WTC11 (cell line): ENCODE data around the gene PCDHGC4. TPM values are rescaled to one million over a fixed set of nuclear protein-coding genes. Genes with fewer than 3 reads are reported as not detected.

Experiments
- ATAC-seq: fragments of 200-7000 bp; cut with Tn5 transposase; 2 replicates; pipeline ENCODE4 v1.10.0; 2021; ENCODE audit warnings: mild to moderate bottlenecking, moderate library complexity
- CTCF ChIA-PET: fragments of 300-600 bp; sonication (Branson Sonifier 250); formaldehyde crosslinking; loops from one replicate; lab custom pipeline; 2021; ENCODE audit warnings: antibody characterized with exemption; lab: Charles Lee
- POLR2A ChIA-PET: fragments of 350-600 bp; sonication (Branson Sonifier 250); formaldehyde crosslinking; loops from one replicate; lab custom pipeline; 2021; ENCODE audit warnings: antibody characterized with exemption; lab: Charles Lee
- DNase-seq: peaks from one replicate; pipeline ENCODE4 v3.0.0; 2021; ENCODE audit warnings: low spot score
- H3K27ac Mint-ChIP-seq: 2 replicates; pipeline ENCODE4 v1.8.0; 2021; ENCODE audit warnings: mixed read lengths
- H3K27me3 Mint-ChIP-seq: 2 replicates; pipeline ENCODE4 v1.8.0; 2021; ENCODE audit warnings: low read depth, mild to moderate bottlenecking, moderate library complexity, mixed read lengths
- H3K36me3 Mint-ChIP-seq: 2 replicates; pipeline ENCODE4 v1.8.0; 2021; ENCODE audit warnings: mixed read lengths
- H3K4me1 Mint-ChIP-seq: 2 replicates; pipeline ENCODE4 v1.8.0; 2022; ENCODE audit warnings: mixed read lengths
- H3K4me3 Mint-ChIP-seq: 2 replicates; pipeline ENCODE4 v1.8.0; 2021; ENCODE audit warnings: mild to moderate bottlenecking, moderate library complexity, mixed read lengths
- H3K9me3 Mint-ChIP-seq: 2 replicates; pipeline ENCODE4 v1.8.0; 2021; ENCODE audit warnings: mixed read lengths
- AFF4 ChIP-seq: sonication (generic); formaldehyde crosslinking; IDR thresholded peaks from 2 replicates; pipeline ENCODE4 v1.8.1; 2023; ENCODE audit warnings: mild to moderate bottlenecking, missing genetic modification reagents, borderline replicate concordance
- ATF2 ChIP-seq: sonication (generic); formaldehyde crosslinking; IDR thresholded peaks from 2 replicates; pipeline ENCODE4 v1.8.1; 2022; ENCODE audit warnings: low read depth, missing genetic modification reagents, borderline replicate concordance
- ELF4 ChIP-seq: sonication (generic); formaldehyde crosslinking; IDR thresholded peaks from 2 replicates; pipeline ENCODE4 v1.8.1; 2022; ENCODE audit warnings: low read depth, mild to moderate bottlenecking, moderate library complexity, missing genetic modification reagents
- EMX1 ChIP-seq: fragments of 250-450 bp; sonication (Bioruptor Pico); IDR thresholded peaks from 2 replicates; pipeline ENCODE4 v1.8.0; 2021; ENCODE audit warnings: mild to moderate bottlenecking
- FOXK1 ChIP-seq: sonication (generic); formaldehyde crosslinking; IDR thresholded peaks from 2 replicates; pipeline ENCODE4 v1.8.0; 2022; ENCODE audit warnings: mild to moderate bottlenecking, moderate library complexity, missing genetic modification reagents
- FOXP1 ChIP-seq: sonication (generic); formaldehyde crosslinking; IDR thresholded peaks from 2 replicates; pipeline ENCODE4 v1.8.0; 2022; ENCODE audit warnings: missing genetic modification reagents, mild to moderate bottlenecking, moderate library complexity, borderline replicate concordance
- GRHL2 ChIP-seq: fragments of 250-450 bp; sonication (Bioruptor Pico); IDR thresholded peaks from 2 replicates; pipeline ENCODE4 v1.8.0; 2022; ENCODE audit warnings: mild to moderate bottlenecking, moderate library complexity; ENCODE audit not compliant: insufficient replicate concordance, severe bottlenecking
- GTF2I ChIP-seq: fragments of 250-450 bp; sonication (Bioruptor Pico); conservative IDR thresholded peaks from 2 replicates; pipeline ENCODE4 v1.4.0; 2021; ENCODE audit warnings: mild to moderate bottlenecking
- HMGA2 ChIP-seq: fragments of 250-450 bp; sonication (Bioruptor Pico); IDR thresholded peaks from 2 replicates; pipeline ENCODE4 v1.4.0; 2021; ENCODE audit warnings: mild to moderate bottlenecking, moderate library complexity
- IRF1 ChIP-seq: sonication (generic); formaldehyde crosslinking; IDR thresholded peaks from 2 replicates; pipeline ENCODE4 v1.8.0; 2023; ENCODE audit warnings: missing genetic modification reagents
- JAZF1 ChIP-seq: fragments of 250-450 bp; sonication (Bioruptor Pico); IDR thresholded peaks from 2 replicates; pipeline ENCODE4 v1.9.0; 2021; ENCODE audit warnings: moderate library complexity, mild to moderate bottlenecking, inconsistent platforms
- MLX ChIP-seq: sonication (generic); formaldehyde crosslinking; IDR thresholded peaks from 2 replicates; pipeline ENCODE4 v1.8.1; 2023; ENCODE audit warnings: mild to moderate bottlenecking, missing genetic modification reagents, moderate library complexity
- MYBL2 ChIP-seq: sonication (generic); formaldehyde crosslinking; IDR thresholded peaks from 2 replicates; pipeline ENCODE4 v1.8.1; 2023; ENCODE audit warnings: mild to moderate bottlenecking, moderate library complexity, missing genetic modification reagents
- NR1H2 ChIP-seq: sonication (generic); formaldehyde crosslinking; IDR thresholded peaks from 2 replicates; pipeline ENCODE4 v1.9.0; 2021; ENCODE audit warnings: mild to moderate bottlenecking, moderate library complexity, missing genetic modification reagents
- TCF7 ChIP-seq: sonication (generic); formaldehyde crosslinking; IDR thresholded peaks from 2 replicates; pipeline ENCODE4 v1.8.0; 2022; ENCODE audit warnings: mild to moderate bottlenecking, low read depth, missing genetic modification reagents, moderate library complexity
- TEAD1 ChIP-seq: sonication (generic); formaldehyde crosslinking; IDR thresholded peaks from 2 replicates; pipeline ENCODE4 v1.8.0; 2022; ENCODE audit warnings: mild to moderate bottlenecking, missing genetic modification reagents
- TP53 ChIP-seq: sonication (generic); formaldehyde crosslinking; IDR thresholded peaks from 2 replicates; pipeline ENCODE4 v1.8.1; 2023; ENCODE audit warnings: mild to moderate bottlenecking, missing genetic modification reagents
- ZNF219 ChIP-seq: sonication (generic); formaldehyde crosslinking; IDR thresholded peaks from 2 replicates; pipeline ENCODE4 v1.8.0; 2023; ENCODE audit warnings: missing genetic modification reagents, mild to moderate bottlenecking, borderline replicate concordance
- ZNF281 ChIP-seq: sonication (generic); formaldehyde crosslinking; IDR thresholded peaks from 2 replicates; pipeline ENCODE4 v1.8.0; 2023; ENCODE audit warnings: mild to moderate bottlenecking, missing genetic modification reagents
- total RNA-seq: library from RNA; stranded (reverse); gene quantifications from 3 replicates; pipeline ENCODE4 v1.2.3, GENCODE V29; 2021

PCDHGC4 gene
- total RNA-seq, 1 experiment from 2014 or later, result 6.1 TPM

- TF ChIP-seq AFF4 (CRISPR knock-in tag) (no peak), HMGA2 (no peak), EMX1 (CRISPR knock-in tag) (no peak), TP53 (CRISPR knock-in tag) (no peak)
Measured at GRCh38 chr5:141518618-141519015, 33.8 kb downstream of the PCDHGC4 start (continued).

GRCh38 chr5:141519605-141520565, 35.1 kb downstream of the PCDHGC4 start:
- ChIA-PET POLR2A (no interaction called here), CTCF (interaction anchor here (0.7 to 2.2 kb wide), 5 partner anchors 38 to 399 kb away, joined by 3 to 8 read pairs (median 3); partner anchors contain the start of genes PCDHB4, PCDHGA10, PCDHGA11 and PCDHGB2)
- ATAC-seq, result no peak
- DNase-seq, result no peak
- TF ChIP-seq TP53 (CRISPR knock-in tag), result no peak
- TF ChIP-seq FOXP1 (CRISPR knock-in tag), result no peak
- TF ChIP-seq MYBL2 (CRISPR knock-in tag), result no peak
- no peak for TF ChIP-seq GTF2I (CRISPR knock-in tag)
- no peak for TF ChIP-seq GRHL2 (CRISPR knock-in tag)
- no peak for TF ChIP-seq ZNF281 (CRISPR knock-in tag)
- no peak for TF ChIP-seq NR1H2
- TF ChIP-seq HMGA2, result no peak
- no peak for TF ChIP-seq ELF4 (CRISPR knock-in tag)
- no peak for TF ChIP-seq ZNF219 (CRISPR knock-in tag)
- TF ChIP-seq JAZF1 (CRISPR knock-in tag), result no peak
- no peak for TF ChIP-seq ATF2
- no peak for TF ChIP-seq IRF1
- no peak for TF ChIP-seq TEAD1 (CRISPR knock-in tag)
- TF ChIP-seq FOXK1 (CRISPR knock-in tag), result no peak
- TF ChIP-seq TCF7 (CRISPR knock-in tag), result no peak
- no peak for TF ChIP-seq MLX (CRISPR knock-in tag)
- H3K27me3 Mint-ChIP-seq, result no peaks in the 10 kb centered on the region
- H3K27ac Mint-ChIP-seq, result no peak overlapping the region
- H3K4me3 Mint-ChIP-seq, result no peak overlapping the region
- peaks cover 29% of the 10 kb centered on the region for H3K4me1 Mint-ChIP-seq
- peaks cover 54% of the 10 kb centered on the region for H3K36me3 Mint-ChIP-seq
- no peaks in the 10 kb centered on the region for H3K9me3 Mint-ChIP-seq
